ENCODE results near the gene TLX2.
A peak's percentile ranks its signal among the peaks of the same experiment; 100 is the strongest.
"Not testable (repeated sequence)": the region's sequence is repeated elsewhere in the genome, so short reads cannot be mapped to it uniquely, and the experiment has no call there.

Gene TLX2

DNA sequence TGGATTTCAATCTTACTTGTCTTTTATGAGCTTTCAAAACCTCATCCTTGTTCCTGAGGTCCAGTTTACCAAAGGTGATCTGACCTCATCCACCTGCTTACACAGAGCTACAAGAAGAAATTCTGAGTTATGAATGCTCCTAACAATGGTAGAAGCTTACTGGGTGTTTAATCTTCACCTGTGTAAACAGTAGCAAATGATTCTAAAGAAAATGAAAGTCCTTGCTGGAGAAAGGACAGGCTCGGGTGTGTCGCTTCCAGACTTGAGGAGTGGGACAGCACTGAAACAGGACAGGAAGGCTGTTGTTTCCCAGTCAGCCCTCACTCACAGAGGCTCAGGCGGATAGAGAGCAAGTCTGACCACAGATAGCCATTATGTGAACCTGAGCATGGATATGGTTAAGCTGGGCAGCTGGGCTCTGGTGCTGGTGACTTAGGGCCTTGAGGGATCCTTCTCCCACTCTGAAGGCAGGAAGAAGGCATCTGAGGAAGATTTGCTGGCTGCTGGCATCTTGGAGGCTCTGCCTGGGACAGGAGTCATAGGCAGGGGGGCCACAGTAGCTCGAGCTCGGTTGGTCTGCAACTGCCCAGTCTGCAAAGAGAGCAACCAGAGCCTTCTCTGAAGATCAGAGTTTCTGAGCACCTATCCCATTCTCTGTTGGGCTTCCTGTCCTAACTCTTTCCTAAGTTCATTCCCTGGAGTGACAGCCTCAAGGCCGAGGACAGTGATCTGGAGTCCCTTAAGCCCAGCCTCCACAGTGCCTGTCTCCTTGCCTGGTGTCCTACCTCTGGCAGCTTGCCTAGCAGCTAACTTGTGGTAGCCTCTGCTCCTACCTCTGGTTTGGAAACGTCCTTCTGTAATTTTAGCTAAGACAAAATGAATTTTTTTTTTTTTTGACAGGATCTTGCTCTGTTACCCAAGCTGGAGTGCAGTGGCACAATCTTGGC lies 44.3 kb downstream of the TLX2 start:
- DNase-seq = peak; percentile 21

DNA sequence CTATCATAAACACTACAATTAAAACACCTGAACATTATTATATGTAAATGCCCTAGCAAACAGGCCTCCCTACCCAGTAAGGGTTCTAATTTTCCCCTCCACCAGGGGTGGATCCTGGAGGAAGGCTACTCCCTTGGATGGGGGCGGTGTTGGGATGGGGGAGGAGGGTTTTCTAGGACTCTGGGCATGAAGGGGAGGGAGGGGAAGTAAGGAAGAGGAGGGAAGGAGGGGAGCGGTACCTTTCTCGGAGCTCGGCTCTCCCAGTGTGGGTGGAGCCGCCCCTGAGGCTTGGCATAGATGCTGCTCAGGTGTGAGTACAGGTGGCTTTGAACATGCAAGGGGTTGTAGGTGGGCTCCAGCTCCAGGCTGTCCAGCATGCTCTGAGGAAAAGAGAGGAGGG lies 45.7 kb downstream of the TLX2 start:
- DNase-seq = no peak

DNA sequence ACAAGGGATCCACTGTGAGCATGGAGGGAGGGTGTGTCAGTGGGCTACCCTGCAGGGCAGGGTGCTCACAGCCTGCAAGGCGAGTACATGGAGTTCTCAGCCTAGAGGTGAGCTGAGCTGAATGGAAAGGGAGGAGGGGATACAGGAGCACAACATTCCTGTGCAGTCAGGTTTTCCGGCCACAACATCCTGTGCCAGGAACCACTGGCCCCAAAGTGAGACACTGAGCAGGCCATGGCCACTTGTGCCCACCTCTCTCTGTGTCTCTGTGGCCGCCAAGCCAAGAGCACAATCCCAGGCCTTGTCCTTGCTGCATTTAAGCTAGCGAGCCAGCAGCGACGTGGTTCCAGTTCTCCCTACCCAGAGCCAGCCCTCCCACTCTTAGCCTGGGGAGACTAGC lies 46.3 kb downstream of the TLX2 start:
- DNase-seq = no peak

DNA sequence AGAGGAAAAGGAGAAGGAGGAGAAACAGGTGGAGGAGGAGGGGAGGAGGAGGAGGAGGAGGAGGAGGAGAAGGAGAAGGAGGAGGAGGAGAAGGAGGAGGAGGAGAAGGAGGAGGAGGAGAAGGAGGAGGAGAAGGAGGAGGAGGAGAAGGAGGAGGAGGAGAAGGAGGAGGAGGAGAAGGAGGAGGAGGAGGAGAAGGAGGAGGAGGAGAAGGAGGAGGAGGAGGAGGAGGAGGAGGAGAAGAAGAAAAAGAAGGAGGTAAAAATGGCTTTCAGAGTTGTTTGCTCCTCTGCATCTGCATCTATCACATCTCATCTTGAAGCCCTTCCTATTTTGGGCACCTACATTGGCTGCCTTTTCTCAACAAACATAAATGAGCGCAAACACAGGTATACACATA lies 46.8 kb downstream of the TLX2 start:
- DNase-seq = not testable (repeated sequence)

DNA sequence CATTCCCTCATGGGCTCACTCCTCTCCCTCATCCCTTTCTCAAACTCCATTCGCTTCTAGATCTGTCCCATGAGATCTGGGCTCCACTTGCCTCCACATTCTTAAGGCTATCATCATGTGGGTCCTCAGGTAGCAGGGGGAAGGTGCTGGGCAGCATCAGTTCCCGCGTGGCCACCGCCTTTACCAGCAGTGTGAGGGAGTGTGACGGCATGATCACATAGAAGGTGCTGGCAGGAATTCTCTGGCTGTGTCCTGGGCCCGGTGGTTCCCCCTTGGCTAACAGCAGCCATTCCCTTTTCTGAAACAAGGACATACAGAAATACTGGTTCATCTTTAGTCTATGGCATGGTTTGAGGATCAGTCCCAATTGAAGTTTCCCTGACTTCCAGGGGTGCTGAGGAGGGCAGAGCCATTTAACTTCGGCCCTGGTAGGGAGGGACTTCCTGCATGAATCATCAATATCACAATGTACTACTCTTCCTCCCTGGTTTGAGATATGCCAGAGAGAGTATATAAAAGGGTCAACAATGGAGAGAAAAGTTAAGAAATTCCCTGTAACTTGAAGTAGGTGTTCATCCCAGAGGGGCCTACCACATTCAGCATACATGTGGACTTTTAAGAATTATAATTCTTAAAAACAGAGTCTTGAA lies 48.0 kb downstream of the TLX2 start:
- DNase-seq = no peak

DNA sequence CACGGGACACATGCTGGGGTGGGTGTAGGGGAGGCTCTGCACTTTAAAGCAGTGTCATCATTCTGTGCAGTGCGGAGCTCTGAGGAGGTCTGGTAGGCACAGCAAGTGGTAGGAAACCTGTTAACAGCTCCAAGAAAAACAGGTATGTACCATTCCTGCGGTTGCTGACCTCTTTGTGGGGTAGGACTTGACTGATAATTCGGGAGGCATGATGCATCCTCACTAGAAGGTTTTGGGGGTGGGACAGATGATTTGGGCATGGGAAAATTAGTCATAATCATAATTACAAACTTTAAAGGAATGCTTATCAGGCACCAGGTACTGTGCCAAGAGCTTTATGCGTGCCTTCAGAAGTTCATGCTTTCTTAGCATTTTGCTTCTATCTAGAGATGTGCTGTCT lies 50.0 kb downstream of the TLX2 start:
- no peak for DNase-seq

DNA sequence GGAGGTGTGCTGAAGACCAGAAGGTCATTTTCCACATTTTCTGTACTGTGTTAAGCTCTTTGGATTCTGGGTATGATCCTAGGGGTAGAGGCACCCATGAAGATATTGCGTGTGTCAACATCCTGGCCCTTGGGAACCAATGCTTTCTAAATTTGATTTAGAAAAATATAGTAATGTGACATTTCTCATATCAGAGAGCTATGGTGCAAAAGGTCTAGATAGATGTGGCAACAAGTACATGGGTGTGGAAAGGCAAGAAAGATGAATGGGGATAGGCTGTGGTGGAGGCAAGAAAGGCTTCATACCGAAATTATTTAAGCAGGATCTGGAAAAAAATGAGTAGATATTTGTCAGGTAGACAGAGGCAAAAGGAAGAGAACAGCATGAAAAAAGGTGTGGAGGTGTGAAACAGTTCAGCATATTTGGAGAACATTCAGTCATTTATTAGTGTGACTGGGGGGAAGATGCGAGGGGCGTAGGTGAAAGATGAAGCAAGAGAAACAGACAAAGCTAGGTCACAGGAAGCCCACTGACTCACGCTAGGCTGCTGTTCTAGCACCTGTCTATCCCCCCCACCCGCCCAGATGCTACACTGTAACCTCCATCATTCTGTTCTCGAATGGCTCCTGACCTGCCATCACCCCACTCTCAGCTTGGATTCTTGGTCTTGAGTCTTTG lies 52.0 kb downstream of the TLX2 start:
- no peak for DNase-seq

DNA sequence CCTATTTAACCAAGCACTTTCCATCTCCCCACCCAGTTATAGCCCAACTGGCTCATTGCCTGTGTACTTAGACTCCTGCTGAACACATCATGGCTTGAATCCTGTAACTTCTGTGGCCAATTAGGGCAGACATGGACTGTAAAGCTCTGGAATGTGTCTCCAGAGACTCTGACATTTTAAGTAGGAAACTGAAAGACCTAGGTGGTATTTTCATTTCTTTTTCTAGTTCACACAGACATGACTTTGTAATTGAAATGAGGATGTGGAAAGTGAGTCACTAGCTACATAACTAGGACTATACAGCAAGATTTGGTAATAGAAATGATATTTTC lies 52.5 kb downstream of the TLX2 start:
- DNase-seq = no peak
